Fibroblast of lung (primary cell): ENCODE data around the gene CEMIP. TPM values are rescaled to one million over a fixed set of nuclear protein-coding genes. Genes with fewer than 3 reads are reported as not detected.

ENCODE experiments used
- DNase-seq, 2 donors: peaks; one replicate each; pipeline versions ENCODE4 v3.0.0 to v3.0.0-alpha.2; 2010; ENCODE audit warnings: low read depth in 2 of 2
- H2AFZ ChIP-seq: 2 replicates; pipeline ENCODE4 v1.5.1; 2012; ENCODE audit warnings: low read length, control low read depth, inconsistent platforms
- H3K27ac ChIP-seq: 2 replicates; pipeline ENCODE4 v1.5.1; 2011; ENCODE audit warnings: low read length, control low read depth; ENCODE audit not compliant: insufficient read depth
- H3K27me3 ChIP-seq: 2 replicates; pipeline ENCODE4 v1.5.1; 2011; ENCODE audit warnings: mild to moderate bottlenecking, low read length; ENCODE audit not compliant: control insufficient read depth, insufficient read depth
- H3K36me3 ChIP-seq: 2 replicates; pipeline ENCODE4 v1.5.1; 2011; ENCODE audit warnings: low read length; ENCODE audit not compliant: control insufficient read depth, insufficient read depth
- H3K4me1 ChIP-seq: 2 replicates; pipeline ENCODE4 v1.5.1; 2011; ENCODE audit warnings: low read length; ENCODE audit not compliant: control insufficient read depth, insufficient read depth; ENCODE audit errors: extremely low read depth
- H3K4me2 ChIP-seq: 2 replicates; pipeline ENCODE4 v1.5.1; 2011; ENCODE audit warnings: low read length, control low read depth; ENCODE audit not compliant: insufficient read depth; ENCODE audit errors: extremely low read depth
- H3K4me3 ChIP-seq, 4 experiments: fragments of 200-600 bp in 1 of 4; sonication (generic) in 1 of 4; replicated peaks in 1 of 4; 2 replicates each; pipeline ENCODE4 v1.5.1; 2011 to 2016; ENCODE audit warnings: low read length in 4 of 4, low read depth in 3 of 4, mild to moderate bottlenecking in 3 of 4, control low read depth in 2 of 4, inconsistent platforms in 1 of 4, mixed read lengths in 1 of 4; ENCODE audit not compliant: insufficient read depth in 1 of 4; ENCODE audit errors: control extremely low read depth in 1 of 4
- H3K79me2 ChIP-seq: 2 replicates; pipeline ENCODE4 v1.5.1; 2012; ENCODE audit warnings: mild to moderate bottlenecking, low read length, inconsistent platforms; ENCODE audit not compliant: control insufficient read depth, insufficient read depth
- H3K9ac ChIP-seq: 2 replicates; pipeline ENCODE4 v1.5.1; 2011; ENCODE audit warnings: mild to moderate bottlenecking, low read length, control low read depth; ENCODE audit not compliant: insufficient read depth
- H3K9me3 ChIP-seq: 2 replicates; pipeline ENCODE4 v1.5.1; 2012; ENCODE audit warnings: low read depth, low read length; ENCODE audit not compliant: control insufficient read depth, insufficient read depth
- H4K20me1 ChIP-seq: 2 replicates; pipeline ENCODE4 v1.5.1; 2011; ENCODE audit warnings: low read length; ENCODE audit not compliant: control insufficient read depth, insufficient read depth; ENCODE audit errors: extremely low read depth
- EZH2 ChIP-seq: IDR thresholded peaks from 2 replicates; pipeline ENCODE4 v1.5.1; 2012; ENCODE audit warnings: low read length, control low read depth, mild to moderate bottlenecking; ENCODE audit errors: missing control alignments
- polyA plus RNA-seq, 2 donors: library from polyadenylated mRNA; depleted of rRNA in 1 of 2; stranded (reverse) in 1 of 2; unstranded in 1 of 2; fragments of >200 nt; gene quantifications; 2 replicates each; pipeline ENCODE4 v1.2.1, GENCODE V29; 2011 to 2012; ENCODE audit warnings: missing spikeins in 1 of 2
- total RNA-seq: library from RNA; depleted of rRNA; stranded (reverse); fragments of >200 nt; gene quantifications from 2 replicates; pipeline ENCODE4 v1.2.1, GENCODE V29; 2014
- TF ChIP-seq, protein P1 (sequence below), 2 donors: IDR thresholded peaks in 1 of 2; conservative IDR thresholded peaks in 1 of 2; 1 replicate in 1 of 2; 2 replicates in 1 of 2; pipeline ENCODE4 v1.5.1; 2011 to 2012; ENCODE audit warnings: low read length in 2 of 2, control low read depth in 1 of 2, inconsistent platforms in 1 of 2, low read depth in 1 of 2, mild to moderate bottlenecking in 1 of 2

The CEMIP gene
- total and polyA plus RNA-seq, 2 donors (not counting 1 experiment from before 2014, with no cell fraction given): 946 to 1,190 TPM

GRCh38 chr15:80940851-80941250 lies 161.7 kb downstream of the CEMIP start:
- Histone ChIP-seq H3K36me3 (peaks cover 30% of the 10 kb centered on the region), H3K9me3 (no peaks in the 10 kb centered on the region), H3K27ac (no peak overlapping the region)

GRCh38 chr15:80942266-80942665 lies 163.1 kb downstream of the CEMIP start:
- Histone ChIP-seq H3K4me3 (no peak overlapping the region), H3K9ac (no peak overlapping the region), H2AFZ (no peak overlapping the region), H3K79me2 (no peaks in the 10 kb centered on the region), H3K36me3 (peaks cover 30% of the 10 kb centered on the region), H3K9me3 (no peaks in the 10 kb centered on the region), H3K4me2 (no peak overlapping the region), H3K4me1 (no peaks in the 10 kb centered on the region), H4K20me1 (no peaks in the 10 kb centered on the region), H3K27ac (no peak overlapping the region), H3K27me3 (no peaks in the 10 kb centered on the region)
- TF ChIP-seq, protein P1, sequence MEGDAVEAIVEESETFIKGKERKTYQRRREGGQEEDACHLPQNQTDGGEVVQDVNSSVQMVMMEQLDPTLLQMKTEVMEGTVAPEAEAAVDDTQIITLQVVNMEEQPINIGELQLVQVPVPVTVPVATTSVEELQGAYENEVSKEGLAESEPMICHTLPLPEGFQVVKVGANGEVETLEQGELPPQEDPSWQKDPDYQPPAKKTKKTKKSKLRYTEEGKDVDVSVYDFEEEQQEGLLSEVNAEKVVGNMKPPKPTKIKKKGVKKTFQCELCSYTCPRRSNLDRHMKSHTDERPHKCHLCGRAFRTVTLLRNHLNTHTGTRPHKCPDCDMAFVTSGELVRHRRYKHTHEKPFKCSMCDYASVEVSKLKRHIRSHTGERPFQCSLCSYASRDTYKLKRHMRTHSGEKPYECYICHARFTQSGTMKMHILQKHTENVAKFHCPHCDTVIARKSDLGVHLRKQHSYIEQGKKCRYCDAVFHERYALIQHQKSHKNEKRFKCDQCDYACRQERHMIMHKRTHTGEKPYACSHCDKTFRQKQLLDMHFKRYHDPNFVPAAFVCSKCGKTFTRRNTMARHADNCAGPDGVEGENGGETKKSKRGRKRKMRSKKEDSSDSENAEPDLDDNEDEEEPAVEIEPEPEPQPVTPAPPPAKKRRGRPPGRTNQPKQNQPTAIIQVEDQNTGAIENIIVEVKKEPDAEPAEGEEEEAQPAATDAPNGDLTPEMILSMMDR (conservative IDR thresholded peaks at IDR 0.05 in 1 of 2, IDR thresholded peaks at IDR 0.05 in 1 of 2; ENCODE audit: low read depth in 1 of 2, low read length in 2 of 2): no peak
- no peak for TF ChIP-seq EZH2
- DNase-seq: no peak

More at GRCh38 chr15:80940851-80941250, 161.7 kb downstream of the CEMIP start:
- no peak overlapping the region for H3K4me2 ChIP-seq
- H3K4me1 ChIP-seq: no peaks in the 10 kb centered on the region
- no peaks in the 10 kb centered on the region for H3K79me2 ChIP-seq
- TF ChIP-seq, protein P1 (conservative IDR thresholded peaks at IDR 0.05 in 1 of 2, IDR thresholded peaks at IDR 0.05 in 1 of 2; ENCODE audit: low read depth in 1 of 2, low read length in 2 of 2): no peak
- TF ChIP-seq EZH2: no peak
- no peaks in the 10 kb centered on the region for H3K27me3 ChIP-seq
- H3K9ac ChIP-seq: no peak overlapping the region
- H2AFZ ChIP-seq: no peak overlapping the region
- no peaks in the 10 kb centered on the region for H4K20me1 ChIP-seq
- no peak overlapping the region for H3K4me3 ChIP-seq
- DNase-seq: no peak

GRCh38 chr15:80942746-80943565 lies 163.8 kb downstream of the CEMIP start:
- no peaks in the 10 kb centered on the region for H4K20me1 ChIP-seq
- H3K4me1 ChIP-seq: no peaks in the 10 kb centered on the region
- H2AFZ ChIP-seq: no peak overlapping the region
- no peak overlapping the region for H3K4me2 ChIP-seq
- H3K4me3 ChIP-seq: no peak overlapping the region
- H3K36me3 ChIP-seq: peaks cover 30% of the 10 kb centered on the region
- DNase-seq: peak in 1 of 2 donors; percentile 93
- no peaks in the 10 kb centered on the region for H3K27me3 ChIP-seq
- no peak overlapping the region for H3K27ac ChIP-seq
- H3K9me3 ChIP-seq: no peaks in the 10 kb centered on the region
- TF ChIP-seq EZH2: no peak
- TF ChIP-seq, protein P1 (conservative IDR thresholded peaks at IDR 0.05 in 1 of 2, IDR thresholded peaks at IDR 0.05 in 1 of 2; ENCODE audit: low read depth in 1 of 2, low read length in 2 of 2): no peak
- no peaks in the 10 kb centered on the region for H3K79me2 ChIP-seq
- H3K9ac ChIP-seq: no peak overlapping the region
